Activated CD4-positive, alpha-beta T cell treated with anti-CD3 and anti-CD28 coated beads for 1 hour (primary cell): ENCODE data around the gene RNF212.

ENCODE experiments used
- DNase-seq: peaks from one replicate; pipeline ENCODE4 v3.0.0-alpha.2; 2020

The RNF212 gene

DNA sequence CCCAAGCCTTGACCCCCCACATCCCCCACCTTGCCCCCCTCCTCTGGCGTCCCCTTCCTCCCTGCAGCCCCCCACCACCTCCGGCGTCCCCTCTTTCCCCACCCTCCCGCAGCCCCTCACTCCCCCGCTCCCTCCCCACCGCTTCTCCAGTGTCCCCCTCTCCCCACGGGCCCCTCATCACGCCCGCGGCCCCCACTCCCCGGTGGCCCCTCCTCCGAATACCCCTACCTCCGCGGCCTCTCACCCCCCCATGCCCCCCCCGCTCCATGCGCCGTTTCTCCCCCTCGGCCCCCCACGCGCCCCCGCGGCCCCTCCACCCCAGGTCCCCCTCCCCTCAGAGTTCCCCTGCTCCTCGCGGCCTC is 562 bp downstream of the RNF212 start:
- DNase-seq, result no peak

DNA sequence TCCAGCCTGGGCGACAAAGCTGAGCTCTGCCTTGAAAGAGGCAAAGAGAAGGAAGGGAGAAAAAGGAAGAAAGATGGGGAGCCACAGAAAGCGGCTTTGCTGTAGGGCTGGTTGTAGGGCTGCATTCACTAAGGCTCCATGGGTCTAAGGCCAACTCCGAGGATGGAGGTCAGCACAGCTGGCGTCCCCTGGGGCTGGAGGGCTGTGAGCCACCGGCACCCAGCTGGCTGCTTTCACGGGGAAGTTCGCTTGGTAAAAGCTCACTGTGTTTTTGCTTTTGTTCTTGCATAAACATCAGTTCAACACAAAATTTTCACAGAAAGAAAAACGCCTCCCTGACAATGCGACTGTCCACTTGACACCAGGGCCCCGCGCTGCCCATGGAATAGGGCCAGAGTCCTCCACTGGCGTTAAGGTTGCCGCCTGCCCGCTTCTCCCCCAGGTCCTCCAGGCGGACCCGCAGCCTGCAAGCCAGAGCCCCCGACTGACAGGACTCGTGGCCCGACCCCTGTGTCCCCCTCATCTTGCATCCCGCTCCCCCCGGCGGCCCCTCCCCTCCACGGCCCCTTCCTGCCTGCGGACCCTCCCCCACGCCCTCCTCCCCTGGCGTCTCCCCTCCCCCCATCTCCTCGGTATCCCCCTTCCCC is 1.1 kb downstream of the RNF212 start:
- DNase-seq, result no peak

GRCh38 chr4:1111259-1111809 is 2.0 kb downstream of the RNF212 start:
- no peak for DNase-seq

DNA sequence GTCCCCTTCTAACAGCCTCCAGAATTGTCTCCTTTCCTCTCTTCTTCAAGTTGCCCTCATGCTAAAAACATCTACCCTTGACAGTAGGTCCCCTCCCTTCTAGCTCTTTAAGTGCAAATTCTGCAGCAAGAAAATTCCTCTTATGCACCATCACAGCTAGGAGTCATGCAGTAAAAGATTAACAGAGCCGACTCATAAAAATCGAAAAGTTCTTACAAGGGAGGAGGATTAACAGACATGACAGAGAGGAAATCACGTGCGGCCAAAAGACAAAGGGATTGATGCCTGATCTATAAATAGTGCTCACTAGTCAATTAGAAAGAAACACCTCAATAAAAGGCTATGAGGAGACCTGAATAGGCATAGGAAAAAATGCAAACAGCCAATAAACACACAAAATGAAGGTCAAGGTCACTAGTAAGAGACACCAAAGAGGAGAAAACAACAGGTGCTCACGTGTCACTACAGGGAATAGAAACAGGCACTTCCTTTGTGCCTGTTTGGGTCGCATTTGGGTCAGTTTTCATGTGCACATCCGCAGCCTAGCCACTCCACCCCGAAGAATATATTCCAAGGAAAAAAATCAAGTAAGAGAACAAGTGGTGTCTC is 3.4 kb downstream of the RNF212 start:
- DNase-seq, result no peak

DNA sequence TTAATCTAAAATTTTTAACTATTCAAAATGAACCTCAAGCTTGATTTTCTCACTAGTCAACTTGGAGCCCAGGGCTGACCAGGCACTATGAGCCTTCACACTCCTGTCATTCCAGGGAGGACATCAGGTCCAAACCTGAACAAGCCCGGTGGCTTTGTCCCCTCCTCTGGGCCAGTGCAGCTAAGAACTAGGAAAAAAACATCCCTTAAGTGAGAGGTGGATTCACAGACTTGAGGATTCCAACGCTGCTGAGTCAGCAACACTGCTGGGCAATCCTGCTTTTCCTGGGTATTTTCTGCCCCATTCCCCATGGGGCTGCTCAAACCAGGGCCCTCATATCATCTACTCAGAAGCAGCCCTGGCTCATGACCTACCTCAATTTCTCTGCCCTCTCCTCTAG is 4.0 kb downstream of the RNF212 start:
- no peak for DNase-seq

- no peak for DNase-seq
Measured at GRCh38 chr4:1105662-1106061, 7.7 kb downstream of the RNF212 start.

GRCh38 chr4:1105067-1105466 is 8.3 kb downstream of the RNF212 start:
- DNase-seq, result no peak

DNA sequence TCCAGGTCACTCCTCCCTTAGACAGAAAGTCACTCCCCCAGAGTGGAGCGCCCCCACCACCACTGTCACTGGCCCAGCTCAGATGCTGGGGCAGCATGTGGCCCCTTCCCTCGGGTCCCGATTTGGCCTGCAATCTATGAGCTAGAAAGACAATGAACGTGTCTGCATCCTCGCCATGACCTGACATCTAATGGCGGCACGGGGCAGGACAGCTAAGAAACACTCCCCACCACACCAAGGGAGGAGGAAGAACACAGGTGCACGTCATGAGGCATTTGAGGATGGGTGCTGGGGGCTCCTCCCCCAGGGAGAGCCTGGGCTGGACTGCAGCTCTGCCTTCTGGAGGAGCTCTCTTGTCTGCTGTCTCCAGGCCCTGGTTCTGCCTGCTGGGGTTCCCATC is 8.7 kb downstream of the RNF212 start:
- DNase-seq, result no peak

DNA sequence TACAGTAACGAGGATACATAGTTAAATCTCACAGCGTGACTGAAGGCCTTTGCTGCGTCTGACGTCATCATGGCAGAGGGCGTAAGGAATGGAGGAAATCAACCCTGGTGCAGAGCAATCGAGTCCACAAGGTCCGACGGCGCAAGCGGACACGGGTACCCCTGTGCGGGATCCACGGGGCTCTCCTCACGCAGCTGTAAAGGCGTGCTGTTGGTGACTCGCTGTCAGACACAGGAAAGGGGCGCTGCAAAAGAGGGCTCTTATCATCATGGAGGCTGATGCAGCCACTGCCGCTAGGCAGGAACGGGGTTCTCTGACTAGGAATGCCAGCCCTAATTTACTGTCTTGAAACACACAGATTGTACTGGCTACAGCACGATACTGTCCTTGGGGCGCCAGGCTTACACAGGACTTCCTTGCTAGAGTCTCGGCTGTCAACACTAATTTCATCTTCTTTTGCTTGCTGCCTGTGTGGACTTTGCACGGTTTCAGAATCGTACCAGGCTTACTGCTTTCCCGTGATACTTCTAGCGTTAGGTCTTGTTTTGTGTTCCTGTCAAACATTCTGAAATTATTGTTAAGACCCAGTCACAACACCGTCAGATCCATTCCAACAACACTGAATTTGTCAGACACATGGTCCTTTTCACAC is 13.6 kb downstream of the RNF212 start:
- DNase-seq, result no peak

DNA sequence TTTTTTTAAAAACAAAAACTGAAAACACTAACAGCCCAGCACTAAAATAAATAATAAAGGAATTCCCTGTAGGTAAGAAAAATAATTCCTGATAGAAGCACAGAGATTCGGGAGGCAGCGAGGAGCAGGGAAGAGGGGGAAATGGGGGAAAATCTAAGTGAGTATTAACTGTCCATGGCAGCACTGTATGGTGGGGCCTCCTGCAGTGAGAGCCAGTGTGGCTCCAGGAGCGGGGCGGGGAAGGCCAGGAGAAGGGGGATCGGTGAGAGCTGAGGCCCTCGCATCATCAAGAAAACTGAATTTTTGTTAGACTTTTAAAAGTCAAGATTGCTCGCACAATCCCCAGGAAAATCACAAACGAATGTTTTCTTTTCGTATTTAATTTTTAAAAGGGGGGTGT is 14.1 kb downstream of the RNF212 start:
- DNase-seq, result no peak

- DNase-seq, result no peak
Measured at GRCh38 chr4:1098311-1098925, 14.9 kb downstream of the RNF212 start.

GRCh38 chr4:1097553-1097952 is 15.8 kb downstream of the RNF212 start:
- no peak for DNase-seq

GRCh38 chr4:1096841-1097240 is 16.5 kb downstream of the RNF212 start:
- DNase-seq, result no peak

- DNase-seq, result no peak
Measured at GRCh38 chr4:1094336-1094690, 19.1 kb downstream of the RNF212 start.

GRCh38 chr4:1093391-1094335 is 19.7 kb downstream of the RNF212 start:
- DNase-seq, result no peak

DNA sequence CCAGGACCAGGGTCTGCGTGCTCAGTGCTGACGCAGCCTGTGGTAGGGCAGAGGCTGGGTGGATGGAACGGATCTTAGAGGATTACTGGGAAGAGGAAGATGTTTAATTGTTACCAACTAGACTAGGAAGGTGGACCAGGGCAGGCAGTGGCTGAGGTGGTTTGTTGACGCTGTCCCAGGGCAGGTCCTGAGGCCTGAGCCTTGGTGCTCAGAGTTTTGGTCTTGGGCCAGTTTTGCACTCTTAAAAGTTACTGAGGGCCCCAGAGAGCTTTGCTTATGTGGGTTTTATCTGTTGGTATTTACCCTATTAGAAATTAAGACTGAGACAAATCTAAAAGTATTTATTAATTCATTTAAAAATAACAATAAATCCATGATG is 20.4 kb downstream of the RNF212 start:
- no peak for DNase-seq

DNA sequence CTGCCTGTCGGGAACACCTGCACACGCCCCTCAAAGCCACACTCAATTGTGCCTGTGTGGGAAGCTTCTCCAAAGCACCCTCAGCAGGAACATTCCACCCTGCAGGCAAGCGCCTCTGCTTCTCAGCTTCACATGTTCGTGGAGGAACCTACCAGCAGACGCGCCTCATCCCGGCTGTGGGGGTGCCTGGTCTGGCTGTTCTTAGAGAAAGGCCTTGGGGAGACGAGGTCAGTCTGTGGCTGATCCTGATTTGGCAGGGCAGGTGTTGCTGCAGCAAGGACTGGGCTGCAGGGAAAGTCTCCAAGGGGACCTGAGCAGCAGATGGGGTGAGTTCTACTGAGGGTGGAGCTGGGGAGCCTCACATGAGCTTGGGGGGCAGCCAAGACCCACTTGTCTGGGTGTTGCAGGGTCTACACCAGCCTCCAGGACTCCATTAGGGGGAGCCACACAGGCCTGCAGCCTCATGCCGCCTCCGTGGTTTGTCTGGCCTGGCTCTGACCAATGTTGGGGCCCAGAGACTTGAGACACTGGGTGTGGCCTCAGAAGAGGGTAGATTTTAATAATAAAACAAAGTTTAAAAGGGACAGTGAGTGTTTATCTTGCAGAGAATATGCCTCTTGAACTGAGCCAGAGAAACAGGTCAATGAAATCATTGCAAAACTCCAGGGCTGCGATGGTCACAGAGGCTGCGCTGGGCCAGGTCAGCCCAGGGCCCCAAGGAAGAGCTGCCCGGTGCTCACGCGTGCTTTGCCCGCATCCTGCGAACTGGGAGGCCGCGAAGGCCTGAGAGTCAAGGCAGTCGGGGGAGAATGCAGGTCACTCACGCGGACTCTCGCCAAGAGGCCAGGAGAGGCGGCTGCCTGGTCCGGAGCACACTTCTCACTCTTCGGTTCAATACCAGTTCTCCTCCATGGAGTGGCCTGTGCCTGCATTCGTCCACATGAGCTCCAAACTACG is 21.1 kb downstream of the RNF212 start:
- DNase-seq, result no peak

DNA sequence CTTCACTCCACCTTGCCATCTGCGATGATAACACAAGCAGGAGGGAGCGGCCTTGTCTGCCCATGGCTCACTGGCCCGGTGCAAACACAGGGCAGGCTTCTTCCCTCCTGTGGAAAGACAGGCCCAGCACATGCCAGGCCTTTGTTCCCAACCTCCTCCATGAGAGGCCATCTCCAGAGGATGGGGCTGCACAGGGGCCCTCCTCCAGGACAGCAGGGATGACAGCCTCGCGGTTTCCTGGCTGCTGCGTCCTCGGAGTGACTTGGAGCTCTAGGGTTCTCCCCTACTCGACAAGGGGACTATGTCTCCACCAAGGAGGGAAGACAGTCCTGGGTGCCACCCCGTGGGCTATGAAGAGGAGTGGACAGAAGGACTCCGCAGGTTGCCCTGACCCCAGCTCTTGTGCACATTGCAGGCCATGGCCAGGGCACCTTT is 21.8 kb downstream of the RNF212 start:
- no peak for DNase-seq

- DNase-seq, result no peak
Measured at GRCh38 chr4:1090465-1091440, 22.6 kb downstream of the RNF212 start.

DNA sequence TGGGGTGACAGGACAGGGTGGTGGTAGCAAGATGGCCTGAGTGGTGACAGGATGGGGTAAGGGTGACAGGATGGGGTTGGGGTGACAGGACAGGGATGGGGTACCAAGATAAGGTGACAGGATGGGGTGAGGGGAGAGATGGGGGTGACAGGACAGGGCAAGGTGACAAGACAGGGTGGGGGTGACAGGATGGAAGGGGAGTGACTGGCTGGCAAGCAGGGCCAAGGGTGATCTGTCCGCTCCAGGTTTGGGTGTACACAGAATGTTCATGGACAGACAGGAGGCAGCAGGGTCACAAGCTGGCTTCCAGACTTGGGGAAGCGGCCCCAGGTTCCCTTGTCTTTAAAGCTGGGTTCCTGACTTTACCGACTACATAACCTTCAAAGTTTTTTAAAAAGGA is 23.3 kb downstream of the RNF212 start:
- DNase-seq, result no peak
